K562 (cell line): ENCODE data around the gene CCR6. TPM values are rescaled to one million over a fixed set of nuclear protein-coding genes. Genes with fewer than 3 reads are reported as not detected.

Experiments used
- polyA plus RNA-seq, 8 experiments: library from polyadenylated mRNA; depleted of rRNA in 4 of 8; stranded (reverse) in 5 of 8; unstranded in 3 of 8; fragments of >200 nt; fragmentation: Nextera tagmentation in 2 of 8; fragmentation: Illumina TruSeq in 1 of 8; extraction: Ambion mirVana in 2 of 8; extraction: Trizol in 1 of 8; gene quantifications; 2 replicates each; pipeline versions ENCODE4 v1.2.1 to v1.2.3, GENCODE V29; 2011 to 2014; ENCODE audit warnings: inconsistent platforms in 1 of 8, missing spikeins in 1 of 8
- total RNA-seq, 7 experiments: library from RNA; depleted of rRNA in 6 of 7; stranded (reverse); fragments of >200 nt in 6 of 7; fragmentation: Illumina TruSeq in 2 of 7; extraction: Trizol in 2 of 7; gene quantifications; 2 replicates each; pipeline versions ENCODE4 v1.2.1 to v1.2.3, GENCODE V29; 2011 to 2021; ENCODE audit warnings: low replicate concordance in 1 of 7

The CCR6 gene
- total and polyA plus RNA-seq, 9 of the 15 experiments (the other 6 are each of a cell fraction or from before 2014, with no cell fraction given), result not detected

Other genes starting within 250 kb of the CCR6 start
- 138 and 168 TPM in 2 replicates for gene RNASET2, start 166.5 kb upstream of the CCR6 start, total RNA-seq (2014; rRNA removed)
- 66.4 and 66.9 TPM in 2 replicates for gene RNASET2, start 166.5 kb upstream of the CCR6 start, total RNA-seq (2014; rRNA removed; fragmentation: Illumina TruSeq; extraction: Trizol)
- 130 and 141 TPM in 2 replicates for gene RNASET2, start 166.5 kb upstream of the CCR6 start, total RNA-seq (2015; rRNA removed; fragmentation: Illumina TruSeq; extraction: Trizol)
- gene RNASET2, start 166.5 kb upstream of the CCR6 start, total RNA-seq (2021), result 99.2 and 105 TPM in 2 replicates
- gene RNASET2, start 166.5 kb upstream of the CCR6 start, polyA plus RNA-seq (2011; rRNA removed), result 46.4 and 211 TPM in 2 replicates
- gene RNASET2, start 166.5 kb upstream of the CCR6 start, polyA plus RNA-seq (2014; fragmentation: Illumina TruSeq; extraction: Trizol), result 75.2 and 91.3 TPM in 2 replicates
- 10 to 100 TPM in 1 of 2 experiments, 1 to 10 TPM in 1; 7.4 to 15.8 TPM for gene RNASET2, start 166.5 kb upstream of the CCR6 start, polyA plus RNA-seq (2014; fragmentation: Nextera tagmentation; extraction: Ambion mirVana)
- gene RNASET2, start 166.5 kb upstream of the CCR6 start, polyA plus RNA-seq (2014; rRNA removed), result 108 and 124 TPM in 2 replicates
- gene CEP43, start 123.7 kb upstream of the CCR6 start, total RNA-seq (2014; rRNA removed), result 42.2 and 43.3 TPM in 2 replicates
- 53.8 and 57.2 TPM in 2 replicates for gene CEP43, start 123.7 kb upstream of the CCR6 start, total RNA-seq (2014; rRNA removed; fragmentation: Illumina TruSeq; extraction: Trizol)
- gene CEP43, start 123.7 kb upstream of the CCR6 start, total RNA-seq (2015; rRNA removed; fragmentation: Illumina TruSeq; extraction: Trizol), result 47.8 and 53.8 TPM in 2 replicates
- gene CEP43, start 123.7 kb upstream of the CCR6 start, total RNA-seq (2021), result 31.4 and 36.5 TPM in 2 replicates
- gene CEP43, start 123.7 kb upstream of the CCR6 start, polyA plus RNA-seq (2011; rRNA removed), result 47.4 and 55.7 TPM in 2 replicates
- 41.0 and 52.1 TPM in 2 replicates for gene CEP43, start 123.7 kb upstream of the CCR6 start, polyA plus RNA-seq (2014; fragmentation: Illumina TruSeq; extraction: Trizol)
- 10 to 100 TPM; 15.2 to 19.3 TPM for gene CEP43, start 123.7 kb upstream of the CCR6 start, polyA plus RNA-seq (2014; fragmentation: Nextera tagmentation; extraction: Ambion mirVana)
- gene CEP43, start 123.7 kb upstream of the CCR6 start, polyA plus RNA-seq (2014; rRNA removed), result 47.4 and 52.7 TPM in 2 replicates
- not detected in 2 replicates for gene GPR31, start 34.9 kb downstream of the CCR6 start, total RNA-seq (2014; rRNA removed)
- gene GPR31, start 34.9 kb downstream of the CCR6 start, total RNA-seq (2014; rRNA removed; fragmentation: Illumina TruSeq; extraction: Trizol), result not detected in 2 replicates
- not detected in 2 replicates for gene GPR31, start 34.9 kb downstream of the CCR6 start, total RNA-seq (2015; rRNA removed; fragmentation: Illumina TruSeq; extraction: Trizol)
- not detected in 2 replicates for gene GPR31, start 34.9 kb downstream of the CCR6 start, total RNA-seq (2021)
- gene GPR31, start 34.9 kb downstream of the CCR6 start, polyA plus RNA-seq (2011; rRNA removed), result not detected in 2 replicates
- gene GPR31, start 34.9 kb downstream of the CCR6 start, polyA plus RNA-seq (2014; fragmentation: Illumina TruSeq; extraction: Trizol), result not detected in 2 replicates
- gene GPR31, start 34.9 kb downstream of the CCR6 start, polyA plus RNA-seq (2014; fragmentation: Nextera tagmentation; extraction: Ambion mirVana), result not detected
- gene GPR31, start 34.9 kb downstream of the CCR6 start, polyA plus RNA-seq (2014; rRNA removed), result not detected in 2 replicates
- gene UNC93A, start 168.2 kb downstream of the CCR6 start, total RNA-seq (2014; rRNA removed), result not detected in 2 replicates
- not detected in 2 replicates for gene UNC93A, start 168.2 kb downstream of the CCR6 start, total RNA-seq (2014; rRNA removed; fragmentation: Illumina TruSeq; extraction: Trizol)
- not detected in 2 replicates for gene UNC93A, start 168.2 kb downstream of the CCR6 start, total RNA-seq (2015; rRNA removed; fragmentation: Illumina TruSeq; extraction: Trizol)
- gene UNC93A, start 168.2 kb downstream of the CCR6 start, total RNA-seq (2021), result not detected in 2 replicates
- gene UNC93A, start 168.2 kb downstream of the CCR6 start, polyA plus RNA-seq (2011; rRNA removed), result not detected in 2 replicates
- not detected in 2 replicates for gene UNC93A, start 168.2 kb downstream of the CCR6 start, polyA plus RNA-seq (2014; fragmentation: Illumina TruSeq; extraction: Trizol)
- not detected for gene UNC93A, start 168.2 kb downstream of the CCR6 start, polyA plus RNA-seq (2014; fragmentation: Nextera tagmentation; extraction: Ambion mirVana)
- not detected in 2 replicates for gene UNC93A, start 168.2 kb downstream of the CCR6 start, polyA plus RNA-seq (2014; rRNA removed)
- gene TTLL2, start 202.0 kb downstream of the CCR6 start, total RNA-seq (2014; rRNA removed), result not detected in 2 replicates
- not detected in 2 replicates for gene TTLL2, start 202.0 kb downstream of the CCR6 start, total RNA-seq (2014; rRNA removed; fragmentation: Illumina TruSeq; extraction: Trizol)
- gene TTLL2, start 202.0 kb downstream of the CCR6 start, total RNA-seq (2015; rRNA removed; fragmentation: Illumina TruSeq; extraction: Trizol), result not detected in 2 replicates
- gene TTLL2, start 202.0 kb downstream of the CCR6 start, total RNA-seq (2021), result not detected in 2 replicates
- not detected in 2 replicates for gene TTLL2, start 202.0 kb downstream of the CCR6 start, polyA plus RNA-seq (2011; rRNA removed)
- gene TTLL2, start 202.0 kb downstream of the CCR6 start, polyA plus RNA-seq (2014; fragmentation: Illumina TruSeq; extraction: Trizol), result not detected in 2 replicates
- gene TTLL2, start 202.0 kb downstream of the CCR6 start, polyA plus RNA-seq (2014; fragmentation: Nextera tagmentation; extraction: Ambion mirVana), result not detected
- gene TTLL2, start 202.0 kb downstream of the CCR6 start, polyA plus RNA-seq (2014; rRNA removed), result not detected in 2 replicates